ENCODE measurements around the gene CCDC167.

DNA sequence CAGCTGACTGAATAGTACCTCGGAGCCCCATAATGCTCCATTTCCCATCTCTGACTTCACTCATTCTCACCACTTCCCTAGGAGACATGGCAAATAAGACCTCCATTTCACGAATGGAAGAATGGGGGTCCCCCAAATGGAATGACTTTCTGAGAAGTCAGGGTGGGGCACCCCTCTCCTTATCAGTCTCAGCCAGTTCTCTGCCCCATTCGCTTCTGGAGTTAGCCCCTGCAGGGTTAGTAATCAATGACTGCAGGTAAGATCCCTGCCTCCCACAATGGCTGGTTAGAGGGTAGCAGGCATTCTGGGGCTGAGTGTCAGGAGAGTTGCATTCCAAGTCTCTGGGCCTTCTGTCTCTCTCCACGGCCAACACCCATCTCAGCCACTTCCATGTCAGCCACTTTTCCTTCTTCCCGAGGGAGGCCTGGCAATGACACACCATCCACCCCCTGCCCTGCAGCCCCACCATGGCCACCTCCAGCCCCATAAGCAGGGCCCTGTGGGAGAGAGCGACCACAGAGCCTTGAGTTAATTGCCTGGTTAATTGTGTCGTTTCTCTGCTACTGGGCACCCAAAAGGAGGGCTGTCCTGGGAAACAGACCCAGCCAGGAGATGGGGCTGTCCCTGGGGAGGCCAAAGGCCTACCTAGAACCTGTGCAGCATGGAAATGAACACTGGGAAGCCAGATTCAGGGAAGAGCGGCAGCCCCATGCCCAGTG lies 13.4 kb downstream of the CCDC167 start:
- TF ChIP-seq, protein P1, sequence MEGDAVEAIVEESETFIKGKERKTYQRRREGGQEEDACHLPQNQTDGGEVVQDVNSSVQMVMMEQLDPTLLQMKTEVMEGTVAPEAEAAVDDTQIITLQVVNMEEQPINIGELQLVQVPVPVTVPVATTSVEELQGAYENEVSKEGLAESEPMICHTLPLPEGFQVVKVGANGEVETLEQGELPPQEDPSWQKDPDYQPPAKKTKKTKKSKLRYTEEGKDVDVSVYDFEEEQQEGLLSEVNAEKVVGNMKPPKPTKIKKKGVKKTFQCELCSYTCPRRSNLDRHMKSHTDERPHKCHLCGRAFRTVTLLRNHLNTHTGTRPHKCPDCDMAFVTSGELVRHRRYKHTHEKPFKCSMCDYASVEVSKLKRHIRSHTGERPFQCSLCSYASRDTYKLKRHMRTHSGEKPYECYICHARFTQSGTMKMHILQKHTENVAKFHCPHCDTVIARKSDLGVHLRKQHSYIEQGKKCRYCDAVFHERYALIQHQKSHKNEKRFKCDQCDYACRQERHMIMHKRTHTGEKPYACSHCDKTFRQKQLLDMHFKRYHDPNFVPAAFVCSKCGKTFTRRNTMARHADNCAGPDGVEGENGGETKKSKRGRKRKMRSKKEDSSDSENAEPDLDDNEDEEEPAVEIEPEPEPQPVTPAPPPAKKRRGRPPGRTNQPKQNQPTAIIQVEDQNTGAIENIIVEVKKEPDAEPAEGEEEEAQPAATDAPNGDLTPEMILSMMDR (IDR thresholded peaks at IDR 0.05; ENCODE audit: insufficient read depth, low read length), result no peak
- TF ChIP-seq GABPA (IDR thresholded peaks at IDR 0.05; ENCODE audit: low read depth), result no peak
- TF ChIP-seq POLR2AphosphoS5 (IDR thresholded peaks at IDR 0.05; ENCODE audit: low read depth), result no peak
- TF ChIP-seq, protein P2, sequence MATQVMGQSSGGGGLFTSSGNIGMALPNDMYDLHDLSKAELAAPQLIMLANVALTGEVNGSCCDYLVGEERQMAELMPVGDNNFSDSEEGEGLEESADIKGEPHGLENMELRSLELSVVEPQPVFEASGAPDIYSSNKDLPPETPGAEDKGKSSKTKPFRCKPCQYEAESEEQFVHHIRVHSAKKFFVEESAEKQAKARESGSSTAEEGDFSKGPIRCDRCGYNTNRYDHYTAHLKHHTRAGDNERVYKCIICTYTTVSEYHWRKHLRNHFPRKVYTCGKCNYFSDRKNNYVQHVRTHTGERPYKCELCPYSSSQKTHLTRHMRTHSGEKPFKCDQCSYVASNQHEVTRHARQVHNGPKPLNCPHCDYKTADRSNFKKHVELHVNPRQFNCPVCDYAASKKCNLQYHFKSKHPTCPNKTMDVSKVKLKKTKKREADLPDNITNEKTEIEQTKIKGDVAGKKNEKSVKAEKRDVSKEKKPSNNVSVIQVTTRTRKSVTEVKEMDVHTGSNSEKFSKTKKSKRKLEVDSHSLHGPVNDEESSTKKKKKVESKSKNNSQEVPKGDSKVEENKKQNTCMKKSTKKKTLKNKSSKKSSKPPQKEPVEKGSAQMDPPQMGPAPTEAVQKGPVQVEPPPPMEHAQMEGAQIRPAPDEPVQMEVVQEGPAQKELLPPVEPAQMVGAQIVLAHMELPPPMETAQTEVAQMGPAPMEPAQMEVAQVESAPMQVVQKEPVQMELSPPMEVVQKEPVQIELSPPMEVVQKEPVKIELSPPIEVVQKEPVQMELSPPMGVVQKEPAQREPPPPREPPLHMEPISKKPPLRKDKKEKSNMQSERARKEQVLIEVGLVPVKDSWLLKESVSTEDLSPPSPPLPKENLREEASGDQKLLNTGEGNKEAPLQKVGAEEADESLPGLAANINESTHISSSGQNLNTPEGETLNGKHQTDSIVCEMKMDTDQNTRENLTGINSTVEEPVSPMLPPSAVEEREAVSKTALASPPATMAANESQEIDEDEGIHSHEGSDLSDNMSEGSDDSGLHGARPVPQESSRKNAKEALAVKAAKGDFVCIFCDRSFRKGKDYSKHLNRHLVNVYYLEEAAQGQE (IDR thresholded peaks at IDR 0.05; ENCODE audit: insufficient replicate concordance, low read depth), result no peak

Data from HL-60 (cell line).